Calu3 (cell line): ENCODE measurements around the gene SPHKAP. TPM values are rescaled to one million over a fixed set of nuclear protein-coding genes. Genes with fewer than 3 reads are reported as not detected.

Experiments
- BruUV-seq: library from RNA; stranded (reverse); fragments of 400-500 nt; replicated peaks from 2 replicates; lab custom pipeline; 2021; lab: Mats Ljungman, UMichigan
- CTCF ChIA-PET: fragments of 300-600 bp; sonication (Branson Sonifier 250); formaldehyde crosslinking; loops from one replicate; lab custom pipeline; 2022; ENCODE audit warnings: antibody characterized with exemption; lab: Charles Lee
- DNase-seq: peaks from one replicate; pipeline ENCODE4 v3.0.0; 2022
- H3K27ac Mint-ChIP-seq: one replicate; pipeline ENCODE4 v1.8.0; 2022; ENCODE audit warnings: mixed read lengths; ENCODE audit not compliant: unreplicated experiment
- H3K27me3 Mint-ChIP-seq: one replicate; pipeline ENCODE4 v1.8.0; 2022; ENCODE audit warnings: mixed read lengths; ENCODE audit not compliant: unreplicated experiment
- H3K36me3 Mint-ChIP-seq: one replicate; pipeline ENCODE4 v1.8.0; 2022; ENCODE audit warnings: mild to moderate bottlenecking, moderate library complexity, mixed read lengths; ENCODE audit not compliant: insufficient read depth, unreplicated experiment
- H3K4me1 Mint-ChIP-seq: one replicate; pipeline ENCODE4 v1.8.0; 2022; ENCODE audit warnings: mild to moderate bottlenecking, low read depth, mixed read lengths; ENCODE audit not compliant: unreplicated experiment
- H3K4me3 Mint-ChIP-seq: one replicate; pipeline ENCODE4 v1.8.0; 2022; ENCODE audit warnings: mild to moderate bottlenecking, low read depth, moderate library complexity, mixed read lengths; ENCODE audit not compliant: unreplicated experiment
- H3K9me3 Mint-ChIP-seq: one replicate; pipeline ENCODE4 v1.8.0; 2022; ENCODE audit warnings: low read depth, mixed read lengths; ENCODE audit not compliant: unreplicated experiment
- intact Hi-C: fragments of 100-400 bp; cut with micrococcal nuclease; formaldehyde crosslinking; loops from one replicate; pipeline ENCODE4 v1.10.0; 2022; ENCODE audit not compliant: unreplicated experiment
- total RNA-seq: library from RNA; stranded (reverse); gene quantifications from 2 replicates; pipeline ENCODE4 v1.2.3, GENCODE V29; 2022
- TF ChIP-seq, protein P1 (sequence below): fragments of 200-600 bp; IDR thresholded peaks from one replicate; pipeline ENCODE4 v1.8.0; 2022; ENCODE audit warnings: antibody characterized with exemption; ENCODE audit not compliant: unreplicated experiment

Gene SPHKAP
- total RNA-seq, 1 experiment from 2014 or later, result not detected

DNA sequence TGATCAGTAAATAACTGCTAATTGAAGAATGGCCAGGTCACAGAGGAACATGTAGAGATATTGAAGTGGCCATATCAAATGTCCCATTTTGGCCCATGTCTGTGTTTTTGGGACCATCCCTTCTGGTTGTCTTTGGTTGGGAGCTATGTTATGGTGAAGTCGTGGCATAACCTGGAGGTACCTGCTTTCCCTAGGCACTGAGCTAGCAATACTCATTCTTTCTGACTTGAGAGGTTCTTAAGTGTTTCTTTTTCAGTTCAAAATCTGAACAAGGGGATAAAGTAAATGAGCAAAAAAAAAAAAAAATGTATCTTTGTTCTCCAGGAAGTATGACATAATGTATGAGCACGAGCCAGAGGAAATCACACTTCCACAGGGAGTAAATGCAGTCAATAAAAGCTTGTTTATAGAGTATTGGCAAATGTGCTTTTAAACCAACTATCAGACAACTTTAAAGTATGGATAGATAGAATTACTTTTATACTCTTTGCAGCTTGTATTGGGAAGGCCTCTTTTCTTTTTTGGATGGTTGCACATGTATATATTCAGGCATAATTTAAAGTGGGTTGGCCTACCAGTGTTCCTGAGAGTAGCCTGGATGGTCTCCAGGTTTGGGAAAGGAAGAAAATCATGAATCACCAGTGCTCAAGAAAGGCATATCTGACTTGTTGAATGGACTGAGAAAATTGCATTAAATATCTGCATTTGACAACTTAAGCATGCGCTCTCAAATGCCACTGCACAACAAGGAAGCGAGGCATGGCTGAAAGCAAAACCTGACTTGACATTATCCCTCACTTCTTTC lies 125.0 kb downstream of the SPHKAP start:
- no peak overlapping the region for H3K4me3 Mint-ChIP-seq
- no peak for DNase-seq
- CTCF ChIA-PET, result interaction anchor here (0.7 kb wide), 2 partner anchors 47 to 274 kb away, joined by 3 read pairs; no protein-coding TSS in a partner anchor
- no peak overlapping the region for H3K27ac Mint-ChIP-seq
- H3K27me3 Mint-ChIP-seq, result peaks cover 10% of the 10 kb centered on the region
- no TSS peak for BruUV-seq
- no peaks in the 10 kb centered on the region for H3K9me3 Mint-ChIP-seq
- H3K4me1 Mint-ChIP-seq, result no peaks in the 10 kb centered on the region
- no peaks in the 10 kb centered on the region for H3K36me3 Mint-ChIP-seq
- TF ChIP-seq, protein P1, sequence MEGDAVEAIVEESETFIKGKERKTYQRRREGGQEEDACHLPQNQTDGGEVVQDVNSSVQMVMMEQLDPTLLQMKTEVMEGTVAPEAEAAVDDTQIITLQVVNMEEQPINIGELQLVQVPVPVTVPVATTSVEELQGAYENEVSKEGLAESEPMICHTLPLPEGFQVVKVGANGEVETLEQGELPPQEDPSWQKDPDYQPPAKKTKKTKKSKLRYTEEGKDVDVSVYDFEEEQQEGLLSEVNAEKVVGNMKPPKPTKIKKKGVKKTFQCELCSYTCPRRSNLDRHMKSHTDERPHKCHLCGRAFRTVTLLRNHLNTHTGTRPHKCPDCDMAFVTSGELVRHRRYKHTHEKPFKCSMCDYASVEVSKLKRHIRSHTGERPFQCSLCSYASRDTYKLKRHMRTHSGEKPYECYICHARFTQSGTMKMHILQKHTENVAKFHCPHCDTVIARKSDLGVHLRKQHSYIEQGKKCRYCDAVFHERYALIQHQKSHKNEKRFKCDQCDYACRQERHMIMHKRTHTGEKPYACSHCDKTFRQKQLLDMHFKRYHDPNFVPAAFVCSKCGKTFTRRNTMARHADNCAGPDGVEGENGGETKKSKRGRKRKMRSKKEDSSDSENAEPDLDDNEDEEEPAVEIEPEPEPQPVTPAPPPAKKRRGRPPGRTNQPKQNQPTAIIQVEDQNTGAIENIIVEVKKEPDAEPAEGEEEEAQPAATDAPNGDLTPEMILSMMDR, result no peak
- intact Hi-C loops, result no loop called here

DNA sequence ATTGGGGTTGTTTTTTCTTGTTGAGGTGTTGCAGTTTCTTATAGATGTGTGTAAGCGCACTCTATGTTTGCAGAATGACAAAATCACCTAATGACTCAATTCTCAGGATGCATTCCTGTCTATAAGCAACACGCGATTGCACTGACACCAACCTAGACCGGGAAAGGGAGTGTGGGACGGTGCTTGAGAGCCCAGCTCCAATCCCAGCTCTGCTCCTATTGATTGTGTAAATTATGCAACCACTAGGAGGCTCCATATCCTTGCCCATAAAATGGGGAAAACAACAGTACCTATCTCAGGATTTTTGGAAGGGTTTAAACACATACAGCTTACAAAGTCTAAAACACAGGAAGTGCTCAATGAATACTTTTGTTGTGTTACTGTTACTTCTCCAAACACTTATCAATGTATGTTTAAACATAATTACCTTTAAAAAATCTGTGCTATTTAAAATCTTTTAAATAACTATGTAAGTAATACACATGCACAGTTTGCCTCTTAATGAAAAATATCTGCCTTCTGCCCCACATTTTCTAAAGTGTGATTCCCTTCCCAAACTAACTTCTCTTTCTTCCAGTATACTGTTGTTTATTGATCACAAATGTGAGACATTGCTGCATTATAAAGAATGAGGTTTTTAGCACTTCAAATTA lies 132.5 kb downstream of the SPHKAP start:
- BruUV-seq, result no TSS peak
- CTCF ChIA-PET, result interaction anchor here (0.6 to 1.3 kb wide), 7 partner anchors 9 to 1382 kb away, joined by 3 to 10 read pairs (median 6); no protein-coding TSS in a partner anchor

DNA sequence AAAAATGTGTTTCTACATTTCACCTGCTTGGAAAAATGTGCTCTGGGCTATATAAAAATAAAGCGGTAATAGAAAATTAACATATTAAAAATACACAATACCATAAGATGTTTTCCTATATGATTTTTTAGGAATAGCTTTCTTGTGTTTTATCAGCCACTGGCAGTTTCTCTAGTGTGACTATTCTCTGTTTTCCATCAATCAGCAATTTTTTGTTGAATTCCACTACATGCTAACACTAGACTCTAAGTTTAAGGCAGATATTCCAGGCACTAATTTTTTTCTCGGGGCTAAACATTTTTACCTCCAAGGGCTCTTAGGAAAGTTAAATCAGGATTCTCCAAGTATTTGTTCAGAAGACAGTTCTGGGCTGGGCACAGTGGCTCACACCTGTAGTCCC lies 140.5 kb downstream of the SPHKAP start:
- intact Hi-C loops, result no loop called here
- H3K27me3 Mint-ChIP-seq, result no peaks in the 10 kb centered on the region
- H3K4me1 Mint-ChIP-seq, result peaks cover 10% of the 10 kb centered on the region
- H3K36me3 Mint-ChIP-seq, result no peaks in the 10 kb centered on the region
- CTCF ChIA-PET, result interaction anchor here (0.7 to 1.3 kb wide), 2 partner anchors 8 to 194 kb away, joined by 3 to 4 read pairs; no protein-coding TSS in a partner anchor
- H3K27ac Mint-ChIP-seq, result no peak overlapping the region
- no peaks in the 10 kb centered on the region for H3K9me3 Mint-ChIP-seq
- TF ChIP-seq, protein P1, result no peak
- no TSS peak for BruUV-seq
- H3K4me3 Mint-ChIP-seq, result no peak overlapping the region
- no peak for DNase-seq

More for the DNA sequence above, 132.5 kb downstream of the SPHKAP start:
- H3K4me1 Mint-ChIP-seq, result peaks cover 16% of the 10 kb centered on the region
- H3K27ac Mint-ChIP-seq, result no peak overlapping the region
- TF ChIP-seq, protein P1, result peak; percentile 66
- peak; percentile 66 for DNase-seq
- H3K4me3 Mint-ChIP-seq, result no peak overlapping the region
- intact Hi-C loops, result loop anchor here (1.0 to 2.0 kb wide), 4 partner anchors 110 to 605 kb away; no protein-coding TSS in a partner anchor
- H3K9me3 Mint-ChIP-seq, result no peaks in the 10 kb centered on the region
- H3K27me3 Mint-ChIP-seq, result no peaks in the 10 kb centered on the region
- no peaks in the 10 kb centered on the region for H3K36me3 Mint-ChIP-seq

DNA sequence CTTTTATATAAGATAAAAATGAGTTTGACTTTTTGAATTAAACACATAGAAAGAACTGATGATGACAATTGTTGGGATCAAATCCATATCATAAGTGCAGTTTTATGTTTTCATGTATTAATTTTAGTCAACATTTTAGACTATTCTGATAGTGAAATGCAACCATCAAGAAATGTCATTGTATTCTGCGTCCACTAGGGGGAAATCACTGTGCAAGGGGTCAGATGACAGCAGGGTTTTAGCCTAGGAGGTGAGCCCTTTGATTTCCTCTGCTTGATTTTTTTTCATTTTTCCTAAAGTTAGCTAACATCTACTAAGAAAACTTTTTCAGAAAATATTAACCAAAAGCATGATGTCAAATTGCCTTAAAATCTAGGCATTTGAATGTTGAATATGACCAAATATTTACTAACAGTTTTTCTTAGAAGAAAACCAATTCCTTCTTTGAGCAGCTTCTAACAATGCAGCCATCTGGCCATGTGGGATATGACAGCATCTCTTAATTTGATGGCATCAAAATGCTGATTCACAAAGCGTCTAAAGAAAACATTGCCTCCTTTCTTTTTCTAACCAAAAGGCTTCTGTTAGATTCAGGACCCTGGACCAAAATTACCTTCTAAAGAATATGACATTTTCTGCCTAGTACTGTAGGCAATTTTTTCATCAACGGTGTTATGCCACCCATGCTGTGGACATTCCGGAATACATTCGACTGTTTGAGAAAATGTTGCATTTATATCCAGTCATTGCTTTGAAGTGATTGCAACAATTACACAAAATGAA lies 141.5 kb downstream of the SPHKAP start:
- no peak overlapping the region for H3K4me3 Mint-ChIP-seq
- peak; percentile 19 for DNase-seq
- H3K27ac Mint-ChIP-seq, result no peak overlapping the region
- BruUV-seq, result no TSS peak
- intact Hi-C loops, result loop anchor here (1.0 kb wide), 1 partner anchor 150 kb away; no protein-coding TSS in a partner anchor
- no peaks in the 10 kb centered on the region for H3K9me3 Mint-ChIP-seq
- H3K27me3 Mint-ChIP-seq, result no peaks in the 10 kb centered on the region
- TF ChIP-seq, protein P1, result peak; percentile 67
- peaks cover 10% of the 10 kb centered on the region for H3K4me1 Mint-ChIP-seq
- CTCF ChIA-PET, result interaction anchor here (0.6 to 1.7 kb wide), 5 partner anchors 9 to 560 kb away, joined by 3 read pairs; no protein-coding TSS in a partner anchor
- no peaks in the 10 kb centered on the region for H3K36me3 Mint-ChIP-seq
